ENCODE results near the gene GALNTL6.

DNA sequence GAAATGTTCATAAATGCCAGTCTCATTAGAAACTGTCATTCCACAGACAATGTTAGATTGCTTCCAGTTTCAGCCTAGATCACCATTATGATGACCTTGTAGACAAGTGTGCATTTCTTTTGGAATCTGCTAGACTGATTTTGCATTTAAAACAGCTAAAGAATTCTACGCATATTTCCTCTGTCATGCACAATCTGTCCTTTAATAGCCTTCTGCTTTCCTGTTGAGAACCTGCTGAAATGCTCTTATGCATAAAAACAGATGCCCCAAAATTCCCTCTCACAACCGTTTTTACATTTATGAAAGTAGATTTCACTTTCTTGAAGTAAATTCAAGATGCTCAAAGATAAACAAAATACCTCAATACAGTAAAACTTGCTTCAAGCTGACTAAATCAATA lies 673.3 kb downstream of the GALNTL6 start:
- no peak for TF ChIP-seq TAF1 (IDR thresholded peaks at IDR 0.05; ENCODE audit: low read depth, low read length)
- no peak for TF ChIP-seq POLR2AphosphoS5 (IDR thresholded peaks at IDR 0.05; ENCODE audit: low read depth, low read length)
- TF ChIP-seq POLR2A (IDR thresholded peaks at IDR 0.05; ENCODE audit: low read depth, low read length), result no peak
- TF ChIP-seq PAX5 (IDR thresholded peaks at IDR 0.05; ENCODE audit: insufficient read depth, low read length, severe bottlenecking), result no peak
